GM12891 (cell line): ENCODE data around the gene RASSF8.

Experiments used
- POLR2A ChIP-seq: IDR thresholded peaks from 2 replicates; pipeline ENCODE4 v1.6.1; 2011; ENCODE audit warnings: low read depth, low read length, control low read depth
- POLR2AphosphoS5 ChIP-seq: IDR thresholded peaks from 2 replicates; pipeline ENCODE4 v1.6.1; 2011; ENCODE audit warnings: low read depth, low read length, control low read depth
- TAF1 ChIP-seq: IDR thresholded peaks from 2 replicates; pipeline ENCODE4 v1.6.1; 2011; ENCODE audit warnings: low read depth, low read length, control low read depth

DNA sequence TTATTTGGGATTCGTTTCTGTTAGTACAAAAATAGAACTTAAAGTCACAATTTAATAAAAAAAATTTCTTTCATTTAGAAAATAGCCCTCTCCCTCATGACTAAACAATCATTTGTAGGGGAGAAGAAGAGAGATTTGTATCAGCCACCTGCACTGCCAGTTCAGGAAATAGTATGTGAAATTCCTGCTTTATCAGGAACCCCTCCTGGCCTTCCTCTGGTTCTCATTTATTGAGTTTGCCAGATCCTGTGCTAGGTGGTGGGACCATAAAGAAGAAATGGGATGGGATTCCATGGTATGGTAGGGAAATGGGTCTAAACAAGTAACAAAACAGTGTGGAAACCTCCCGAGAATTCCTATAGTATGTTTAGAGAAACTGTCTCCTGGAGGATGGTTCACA lies 30.0 kb downstream of the RASSF8 start:
- TF ChIP-seq POLR2A: no peak
- TF ChIP-seq POLR2AphosphoS5: no peak
- TF ChIP-seq TAF1: no peak
